ENCODE data around the gene CMTM4. TPM values are rescaled to one million over a fixed set of nuclear protein-coding genes. Genes with fewer than 3 reads are reported as not detected.

The CMTM4 gene
- polyA plus RNA-seq, 1 donor from 2014 or later: 27.2 TPM

- no peaks in the 10 kb centered on the region for H4K20me1 ChIP-seq (ENCODE audit: insufficient read depth)
- H3K27ac ChIP-seq (ENCODE audit: low read length): no peak overlapping the region
- H3K79me2 ChIP-seq (replicated peaks; ENCODE audit: insufficient read depth, low read length): no peaks in the 10 kb centered on the region
- no peaks in the 10 kb centered on the region for H3K9me3 ChIP-seq (ENCODE audit: low read length)
- TF ChIP-seq SMC3 (conservative IDR thresholded peaks at IDR 0.05; ENCODE audit: poor library complexity) (no peak), RAD21 (conservative IDR thresholded peaks at IDR 0.05) (no peak), REST (IDR thresholded peaks at IDR 0.05; ENCODE audit: borderline replicate concordance) (no peak), EP300 (conservative IDR thresholded peaks at IDR 0.05; ENCODE audit: poor library complexity, severe bottlenecking) (no peak), TAF1 (IDR thresholded peaks at IDR 0.05; ENCODE audit: low read depth) (no peak)
- H3K27me3 ChIP-seq (ENCODE audit: insufficient read depth, low read depth, low read length): no peaks in the 10 kb centered on the region
- H3F3A ChIP-seq (ENCODE audit: insufficient read depth, low read length, poor library complexity, severe bottlenecking): no peaks in the 10 kb centered on the region
- H2AFZ ChIP-seq (ENCODE audit: low read depth, low read length): no peak overlapping the region
- no peaks in the 10 kb centered on the region for H3K9me2 ChIP-seq (ENCODE audit: insufficient read depth, low read length)
- no peak overlapping the region for H3K4me3 ChIP-seq (ENCODE audit: low read length)
- H3K36me3 ChIP-seq (ENCODE audit: insufficient read depth, low read length): peaks cover 4% of the 10 kb centered on the region
- no peak overlapping the region for H3K4me2 ChIP-seq (ENCODE audit: low read length)
- H3K9ac ChIP-seq (ENCODE audit: low read length): no peak overlapping the region
These were observed 76.8 kb downstream of the CMTM4 start for GRCh38 chr16:66619534-66620428.

- Histone ChIP-seq H2AFZ (ENCODE audit: low read depth, low read length) (no peak overlapping the region), H3K79me2 (replicated peaks; ENCODE audit: insufficient read depth, low read length) (no peaks in the 10 kb centered on the region), H3K9me3 (ENCODE audit: low read length) (no peaks in the 10 kb centered on the region), H3K27me3 (ENCODE audit: insufficient read depth, low read depth, low read length) (no peaks in the 10 kb centered on the region), H3K27ac (ENCODE audit: low read length) (no peak overlapping the region), H4K20me1 (ENCODE audit: insufficient read depth) (no peaks in the 10 kb centered on the region), H3K4me3 (ENCODE audit: low read length) (no peak overlapping the region), H3K4me2 (ENCODE audit: low read length) (no peak overlapping the region), H3K9ac (ENCODE audit: low read length) (no peak overlapping the region), H3F3A (ENCODE audit: insufficient read depth, low read length, poor library complexity, severe bottlenecking) (no peaks in the 10 kb centered on the region), H3K9me2 (ENCODE audit: insufficient read depth, low read length) (no peaks in the 10 kb centered on the region), H3K36me3 (ENCODE audit: insufficient read depth, low read length) (peaks cover 4% of the 10 kb centered on the region)
- TF ChIP-seq TAF1 (IDR thresholded peaks at IDR 0.05; ENCODE audit: low read depth) (no peak), MXI1 (conservative IDR thresholded peaks at IDR 0.05; ENCODE audit: poor library complexity, severe bottlenecking) (no peak), CTCF (IDR thresholded peaks at IDR 0.05; ENCODE audit: poor library complexity, severe bottlenecking) (no peak), EP300 (conservative IDR thresholded peaks at IDR 0.05; ENCODE audit: poor library complexity, severe bottlenecking) (no peak), SMC3 (conservative IDR thresholded peaks at IDR 0.05; ENCODE audit: poor library complexity) (no peak), RAD21 (conservative IDR thresholded peaks at IDR 0.05) (no peak), POLR2AphosphoS5 (IDR thresholded peaks at IDR 0.05) (no peak), REST (IDR thresholded peaks at IDR 0.05; ENCODE audit: borderline replicate concordance) (no peak), EZH2 (IDR thresholded peaks at IDR 0.05; ENCODE audit: borderline replicate concordance, insufficient read depth, low read length, poor library complexity, severe bottlenecking) (no peak)
These were observed 77.8 kb downstream of the CMTM4 start for GRCh38 chr16:66618588-66619375.
